ENCODE data around the gene METTL17. TPM values are rescaled to one million over a fixed set of nuclear protein-coding genes. Genes with fewer than 3 reads are reported as not detected.
A peak's percentile ranks its signal among the peaks of the same experiment; 100 is the strongest.
"Not testable (repeated sequence)": the region's sequence is repeated elsewhere in the genome, so short reads cannot be mapped to it uniquely, and the experiment has no call there.

METTL17 gene
- total RNA-seq, 1 experiment from 2014 or later = 95.4 TPM

- CTCF ChIA-PET = interaction anchor here (1.0 kb wide), 1 partner anchor 12 kb away, joined by 6 read pairs; no protein-coding TSS in a partner anchor
- H3K4me1 ChIP-seq (ENCODE audit: insufficient read depth, low read length, poor library complexity, severe bottlenecking) = peaks cover 13% of the 10 kb centered on the region
- BruUV-seq (replicated peaks) = no TSS peak
- intact Hi-C loops (cut with micrococcal nuclease; ENCODE audit: unreplicated experiment) = no loop called here
- no peak for TF ChIP-seq CTCF (conservative IDR thresholded peaks at IDR 0.05; ENCODE audit: low read depth, low read length)
- no peak for TF ChIP-seq EZH2 (IDR thresholded peaks at IDR 0.05; ENCODE audit: borderline replicate concordance, low read depth, low read length, poor library complexity, severe bottlenecking)
- no peaks in the 10 kb centered on the region for H3K9me3 ChIP-seq (ENCODE audit: low read depth, low read length, poor library complexity, severe bottlenecking)
- no peaks in the 10 kb centered on the region for H3K36me3 ChIP-seq (ENCODE audit: insufficient read depth, low read length, poor library complexity, severe bottlenecking)
- no peak for DNase-seq (ENCODE audit: low spot score)
- POLR2A ChIA-PET (ENCODE audit: low non-redundant PET) = interaction anchor here (0.6 kb wide), 1 partner anchor 30 kb away, joined by 5 read pairs; no protein-coding TSS in a partner anchor
- no peak overlapping the region for H3K27ac ChIP-seq (ENCODE audit: low read depth, low read length, poor library complexity, severe bottlenecking)
- H3K27me3 ChIP-seq (replicated peaks; ENCODE audit: insufficient read depth, low read depth, low read length, poor library complexity) = no peaks in the 10 kb centered on the region
- H3K4me3 ChIP-seq (ENCODE audit: low read depth, low read length, poor library complexity, severe bottlenecking) = no peak overlapping the region
Measured at GRCh38 chr14:20982646-20983369, 7.0 kb upstream of the METTL17 start.

GRCh38 chr14:20985650-20986049, 4.1 kb upstream of the METTL17 start:
- DNase-seq (ENCODE audit: low spot score); H3K4me3 ChIP-seq (ENCODE audit: low read depth, low read length, poor library complexity, severe bottlenecking); H3K27me3 ChIP-seq (replicated peaks; ENCODE audit: insufficient read depth, low read depth, low read length, poor library complexity); H3K9me3 ChIP-seq (ENCODE audit: low read depth, low read length, poor library complexity, severe bottlenecking); BruUV-seq (replicated peaks); intact Hi-C loops (cut with micrococcal nuclease; ENCODE audit: unreplicated experiment); H3K27ac ChIP-seq (ENCODE audit: low read depth, low read length, poor library complexity, severe bottlenecking); POLR2A ChIA-PET (ENCODE audit: low non-redundant PET); H3K36me3 ChIP-seq (ENCODE audit: insufficient read depth, low read length, poor library complexity, severe bottlenecking): not testable (repeated sequence)
- peaks cover 17% of the 10 kb centered on the region for H3K4me1 ChIP-seq (ENCODE audit: insufficient read depth, low read length, poor library complexity, severe bottlenecking)
- CTCF ChIA-PET = interaction anchor here (0.9 kb wide), 1 partner anchor 15 kb away, joined by 3 read pairs; no protein-coding TSS in a partner anchor

- H3K36me3 ChIP-seq (ENCODE audit: insufficient read depth, low read length, poor library complexity, severe bottlenecking) = peaks cover 7% of the 10 kb centered on the region
- H3K4me3 ChIP-seq (ENCODE audit: low read depth, low read length, poor library complexity, severe bottlenecking) = no peak overlapping the region
- TF ChIP-seq CTCF (conservative IDR thresholded peaks at IDR 0.05; ENCODE audit: low read depth, low read length) (no peak), EZH2 (IDR thresholded peaks at IDR 0.05; ENCODE audit: borderline replicate concordance, low read depth, low read length, poor library complexity, severe bottlenecking) (no peak)
- ChIA-PET POLR2A (ENCODE audit: low non-redundant PET) (no interaction called here), CTCF (interaction anchor here (0.5 to 1.0 kb wide), 2 partner anchors 16 to 28 kb away, joined by 3 read pairs; no protein-coding TSS in a partner anchor)
- no TSS peak for BruUV-seq (replicated peaks)
- peaks cover 20% of the 10 kb centered on the region for H3K4me1 ChIP-seq (ENCODE audit: insufficient read depth, low read length, poor library complexity, severe bottlenecking)
- H3K27ac ChIP-seq (ENCODE audit: low read depth, low read length, poor library complexity, severe bottlenecking) = peak overlapping the region; percentile 63
- DNase-seq (ENCODE audit: low spot score) = peak; percentile 74
- intact Hi-C loops (cut with micrococcal nuclease; ENCODE audit: unreplicated experiment) = no loop called here
- H3K9me3 ChIP-seq (ENCODE audit: low read depth, low read length, poor library complexity, severe bottlenecking) = no peaks in the 10 kb centered on the region
- H3K27me3 ChIP-seq (replicated peaks; ENCODE audit: insufficient read depth, low read depth, low read length, poor library complexity) = no peaks in the 10 kb centered on the region
Measured at GRCh38 chr14:20986811-20987210, 3.0 kb upstream of the METTL17 start.
